ENCODE data around the gene OXCT2. TPM values are rescaled to one million over a fixed set of nuclear protein-coding genes. Genes with fewer than 3 reads are reported as not detected.
"Not testable (repeated sequence)": the region's sequence is repeated elsewhere in the genome, so short reads cannot be mapped to it uniquely, and the experiment has no call there.

OXCT2 gene
- total and polyA plus RNA-seq, 2 experiments from 2014 or later, result 0.21 TPM; not detected in 1

DNA sequence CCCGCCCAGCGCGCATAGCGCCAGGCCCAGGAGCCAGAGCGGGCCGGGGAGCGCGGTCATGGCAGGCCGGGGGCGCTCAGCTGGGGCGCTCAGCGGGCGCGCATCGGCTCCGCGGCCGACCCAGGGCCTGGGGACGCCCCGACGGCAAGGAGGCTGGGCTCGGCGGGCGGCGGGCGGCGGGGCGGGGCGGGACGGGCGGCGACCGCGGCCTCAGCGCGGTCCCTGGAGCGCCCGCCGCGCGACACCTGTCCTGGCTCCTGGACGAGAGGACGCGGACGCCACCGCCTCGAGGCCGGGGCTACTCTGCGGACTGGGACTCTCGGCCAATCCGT, 17.2 kb upstream of the OXCT2 start:
- H3K4me3 ChIP-seq, result peak overlapping the region; percentile 28
- TF ChIP-seq, protein P1, sequence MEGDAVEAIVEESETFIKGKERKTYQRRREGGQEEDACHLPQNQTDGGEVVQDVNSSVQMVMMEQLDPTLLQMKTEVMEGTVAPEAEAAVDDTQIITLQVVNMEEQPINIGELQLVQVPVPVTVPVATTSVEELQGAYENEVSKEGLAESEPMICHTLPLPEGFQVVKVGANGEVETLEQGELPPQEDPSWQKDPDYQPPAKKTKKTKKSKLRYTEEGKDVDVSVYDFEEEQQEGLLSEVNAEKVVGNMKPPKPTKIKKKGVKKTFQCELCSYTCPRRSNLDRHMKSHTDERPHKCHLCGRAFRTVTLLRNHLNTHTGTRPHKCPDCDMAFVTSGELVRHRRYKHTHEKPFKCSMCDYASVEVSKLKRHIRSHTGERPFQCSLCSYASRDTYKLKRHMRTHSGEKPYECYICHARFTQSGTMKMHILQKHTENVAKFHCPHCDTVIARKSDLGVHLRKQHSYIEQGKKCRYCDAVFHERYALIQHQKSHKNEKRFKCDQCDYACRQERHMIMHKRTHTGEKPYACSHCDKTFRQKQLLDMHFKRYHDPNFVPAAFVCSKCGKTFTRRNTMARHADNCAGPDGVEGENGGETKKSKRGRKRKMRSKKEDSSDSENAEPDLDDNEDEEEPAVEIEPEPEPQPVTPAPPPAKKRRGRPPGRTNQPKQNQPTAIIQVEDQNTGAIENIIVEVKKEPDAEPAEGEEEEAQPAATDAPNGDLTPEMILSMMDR (IDR thresholded peaks at IDR 0.05; ENCODE audit: low read depth, low read length), result no peak

DNA sequence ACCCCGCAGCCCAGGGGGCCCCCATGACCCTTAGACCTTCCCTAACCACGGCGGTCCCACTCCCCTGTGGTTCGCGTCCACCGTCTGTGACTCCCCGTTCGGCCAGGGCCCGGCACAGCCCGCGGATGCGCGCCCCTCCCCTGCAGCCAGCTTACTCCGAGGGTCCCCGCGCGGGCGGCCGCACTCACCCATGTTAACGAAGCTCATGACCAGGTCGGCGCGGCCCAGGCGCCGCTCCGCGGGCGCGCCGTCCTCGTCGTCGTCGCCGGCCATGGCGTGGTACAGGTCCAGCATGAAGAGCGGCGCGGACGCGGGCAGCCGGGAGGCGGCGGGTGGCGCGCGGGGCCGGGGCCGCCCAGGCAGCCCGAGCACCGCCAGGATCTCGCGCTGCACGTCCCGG, 16.8 kb upstream of the OXCT2 start:
- not testable (repeated sequence) for H3K27ac ChIP-seq; DNase-seq (ENCODE audit: low read depth in 1 of 2, low spot score in 1 of 2); H3K4me3 ChIP-seq; H3K9me3 ChIP-seq (ENCODE audit: low read depth); H3K36me3 ChIP-seq; H3K4me1 ChIP-seq (ENCODE audit: low read depth)
- H3K27me3 ChIP-seq, result peaks cover 89% of the 10 kb centered on the region

More for the DNA sequence above, 17.2 kb upstream of the OXCT2 start:
- no peaks in the 10 kb centered on the region for H3K36me3 ChIP-seq
- H3K27me3 ChIP-seq, result peaks cover 89% of the 10 kb centered on the region
- no peaks in the 10 kb centered on the region for H3K9me3 ChIP-seq (ENCODE audit: low read depth)
- no peaks in the 10 kb centered on the region for H3K4me1 ChIP-seq (ENCODE audit: low read depth)
- H3K27ac ChIP-seq, result no peak overlapping the region
- no peak for DNase-seq (ENCODE audit: low read depth in 1 of 2, low spot score in 1 of 2)

DNA sequence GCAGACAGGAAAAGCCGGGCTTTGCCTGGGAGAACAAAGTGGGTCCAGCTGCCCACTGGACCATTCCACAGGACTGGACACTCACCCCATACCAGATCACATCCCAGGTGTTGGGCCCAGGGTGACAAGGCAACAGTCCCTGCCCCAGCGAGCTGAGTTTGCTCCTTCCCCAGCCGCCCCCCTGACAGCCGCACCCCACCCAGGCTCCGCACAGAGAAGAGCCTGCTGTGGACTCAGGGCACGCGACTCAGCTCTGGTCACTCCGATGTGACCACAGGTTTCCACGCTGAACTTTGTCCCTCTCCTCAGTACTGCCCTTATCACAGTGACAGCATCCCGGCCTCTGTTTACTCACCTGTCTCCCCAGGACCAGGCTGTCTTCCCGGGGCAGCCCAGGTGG, 16.3 kb upstream of the OXCT2 start:
- no peak for DNase-seq (ENCODE audit: low read depth in 1 of 2, low spot score in 1 of 2)
- Histone ChIP-seq H3K27ac (no peak overlapping the region), H3K4me1 (ENCODE audit: low read depth) (no peaks in the 10 kb centered on the region), H3K36me3 (no peaks in the 10 kb centered on the region), H3K9me3 (ENCODE audit: low read depth) (no peaks in the 10 kb centered on the region), H3K4me3 (no peak overlapping the region), H3K27me3 (peaks cover 89% of the 10 kb centered on the region)
- TF ChIP-seq, protein P1 (IDR thresholded peaks at IDR 0.05; ENCODE audit: low read depth, low read length), result no peak

DNA sequence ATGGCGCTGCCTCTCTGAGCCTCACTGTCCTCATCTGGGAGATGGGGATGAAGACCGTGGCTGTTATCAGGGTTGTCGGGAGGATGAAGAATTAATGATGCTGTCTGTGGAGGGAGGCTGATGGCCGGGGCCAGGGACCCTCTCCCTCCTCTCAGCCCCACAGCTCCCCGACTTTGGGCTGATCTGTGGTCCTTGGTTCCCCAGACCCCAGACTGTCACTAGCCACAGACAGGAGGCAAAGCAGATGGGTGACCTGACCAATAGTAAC, 15.9 kb upstream of the OXCT2 start:
- H3K4me3 ChIP-seq; H3K9me3 ChIP-seq (ENCODE audit: low read depth); H3K4me1 ChIP-seq (ENCODE audit: low read depth); H3K36me3 ChIP-seq; DNase-seq (ENCODE audit: low read depth in 1 of 2, low spot score in 1 of 2); H3K27ac ChIP-seq: not testable (repeated sequence)
- H3K27me3 ChIP-seq, result peaks cover 89% of the 10 kb centered on the region

DNA sequence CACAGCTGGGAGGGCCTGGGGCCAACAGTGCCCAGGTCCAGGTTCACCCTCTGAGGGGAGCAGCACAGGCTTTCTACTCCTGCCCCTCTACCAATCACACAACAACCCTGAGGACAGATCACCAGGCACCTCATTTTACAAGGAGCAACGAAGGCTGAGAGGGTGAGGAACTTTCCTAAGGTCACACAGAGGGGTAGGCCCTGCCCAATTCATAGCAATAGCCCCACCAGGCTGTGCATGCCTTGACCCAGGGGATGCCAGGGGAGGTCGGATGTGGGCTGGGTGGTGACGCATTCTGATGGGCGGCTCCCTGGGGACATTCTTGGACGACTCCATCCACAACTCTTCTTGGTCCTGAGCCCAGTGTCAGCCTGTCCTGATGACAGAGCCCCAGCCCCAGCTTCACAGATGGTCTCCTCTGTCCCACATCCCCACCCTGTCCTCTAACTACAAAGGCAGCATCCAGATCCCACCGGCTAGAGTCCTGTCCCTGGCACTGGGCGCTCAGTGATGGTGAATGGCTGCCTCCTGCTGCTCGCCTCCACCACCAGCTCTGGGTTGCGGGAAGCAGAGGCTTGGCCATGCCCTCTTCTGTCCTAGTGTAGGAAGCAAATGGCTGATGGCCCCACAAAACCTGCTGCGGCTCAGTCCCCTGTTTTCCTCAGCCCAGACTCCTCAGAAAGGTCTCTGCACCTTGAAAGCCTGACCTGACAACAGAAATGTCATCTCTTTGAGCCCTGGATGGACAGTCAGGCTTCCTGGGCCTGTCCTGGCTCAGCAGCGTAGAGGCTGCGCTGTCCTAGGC, 15.4 kb upstream of the OXCT2 start:
- not testable (repeated sequence) for DNase-seq (ENCODE audit: low read depth in 1 of 2, low spot score in 1 of 2); H3K4me1 ChIP-seq (ENCODE audit: low read depth); H3K9me3 ChIP-seq (ENCODE audit: low read depth); H3K27ac ChIP-seq; H3K4me3 ChIP-seq; H3K36me3 ChIP-seq
- H3K27me3 ChIP-seq, result peaks cover 87% of the 10 kb centered on the region

DNA sequence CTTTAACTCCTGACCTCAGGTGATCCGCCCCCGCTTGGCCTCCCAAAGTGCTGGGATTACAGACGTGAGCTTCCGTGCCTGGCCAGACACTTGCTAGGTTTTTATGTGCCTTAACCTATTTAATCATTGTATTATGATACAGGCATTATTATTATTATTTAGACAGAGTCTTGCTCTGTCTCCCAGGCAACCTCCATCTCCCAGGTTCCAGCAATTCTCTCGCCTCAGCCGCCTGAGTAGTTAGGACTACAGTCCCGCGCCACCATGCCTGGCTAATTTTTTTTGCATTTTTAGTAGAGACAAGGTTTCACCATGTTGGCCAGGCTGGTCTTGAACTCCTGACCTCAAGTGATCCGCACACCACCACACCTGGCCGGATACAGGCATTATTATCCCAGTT, 11.5 kb upstream of the OXCT2 start:
- not testable (repeated sequence) for H3K4me3 ChIP-seq; H3K36me3 ChIP-seq; H3K27ac ChIP-seq; H3K4me1 ChIP-seq (ENCODE audit: low read depth); DNase-seq (ENCODE audit: low read depth in 1 of 2, low spot score in 1 of 2); H3K9me3 ChIP-seq (ENCODE audit: low read depth)
- peaks cover 74% of the 10 kb centered on the region for H3K27me3 ChIP-seq

DNA sequence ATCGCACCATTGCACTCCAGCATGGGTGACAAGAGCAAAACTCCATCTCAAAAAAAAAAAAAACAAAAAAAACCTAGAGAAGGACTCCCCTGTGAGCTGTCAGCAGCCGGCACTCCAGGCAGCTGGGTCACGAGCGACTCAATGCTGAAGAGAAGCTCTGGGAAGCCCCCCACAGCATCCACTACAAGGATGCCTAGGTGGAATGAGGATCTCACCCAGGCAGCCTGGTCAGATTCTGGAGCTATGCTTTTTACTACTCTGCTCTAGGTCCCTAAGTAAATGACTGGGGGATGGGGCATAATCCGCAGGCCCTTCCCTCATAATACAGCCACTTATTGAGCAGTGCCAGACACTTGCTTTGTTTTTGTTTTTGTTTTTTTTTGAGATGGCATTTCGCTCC, 11.0 kb upstream of the OXCT2 start:
- Histone ChIP-seq H3K4me1 (ENCODE audit: low read depth) (no peaks in the 10 kb centered on the region), H3K4me3 (no peak overlapping the region), H3K36me3 (no peaks in the 10 kb centered on the region), H3K9me3 (ENCODE audit: low read depth) (no peaks in the 10 kb centered on the region), H3K27me3 (peaks cover 68% of the 10 kb centered on the region), H3K27ac (no peak overlapping the region)
- DNase-seq (ENCODE audit: low read depth in 1 of 2, low spot score in 1 of 2), result no peak
- TF ChIP-seq, protein P1 (IDR thresholded peaks at IDR 0.05; ENCODE audit: low read depth, low read length), result no peak

DNA sequence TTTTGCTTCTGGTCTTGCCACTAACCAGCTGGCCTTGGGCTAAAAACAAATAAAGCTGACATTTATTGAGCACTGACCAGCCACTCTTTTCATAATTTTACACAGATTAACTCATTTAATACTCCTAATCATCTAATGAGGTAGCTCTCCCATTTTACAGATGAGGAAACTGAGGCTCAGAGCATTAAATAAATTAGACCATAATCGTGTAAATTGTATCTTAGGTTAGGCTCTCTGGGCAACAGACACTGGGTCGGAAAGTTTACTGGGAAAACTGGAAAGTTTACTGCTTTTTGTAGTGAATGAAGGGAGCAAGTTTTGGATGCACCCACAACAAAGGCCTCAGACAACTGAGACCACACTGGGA, 10.2 kb upstream of the OXCT2 start:
- DNase-seq (ENCODE audit: low read depth in 1 of 2, low spot score in 1 of 2), result no peak
- TF ChIP-seq, protein P1 (IDR thresholded peaks at IDR 0.05; ENCODE audit: low read depth, low read length), result no peak
- Histone ChIP-seq H3K9me3 (ENCODE audit: low read depth) (no peaks in the 10 kb centered on the region), H3K4me3 (no peak overlapping the region), H3K27me3 (peaks cover 61% of the 10 kb centered on the region), H3K4me1 (ENCODE audit: low read depth) (no peaks in the 10 kb centered on the region), H3K36me3 (no peaks in the 10 kb centered on the region), H3K27ac (no peak overlapping the region)

Data from cardiac muscle cell (in vitro differentiated cells and primary cell).